ENCODE measurements around the gene WDR89.

- TF ChIP-seq EZH2 (IDR thresholded peaks at IDR 0.05; ENCODE audit: low read depth) (no peak), CTCF (conservative IDR thresholded peaks at IDR 0.05) (no peak)
These were observed 47.5 kb upstream of the WDR89 start for GRCh38 chr14:63689132-63689531.

All from PC-9 (cell line).